ENCODE results near the gene VPS41.

Gene VPS41

DNA sequence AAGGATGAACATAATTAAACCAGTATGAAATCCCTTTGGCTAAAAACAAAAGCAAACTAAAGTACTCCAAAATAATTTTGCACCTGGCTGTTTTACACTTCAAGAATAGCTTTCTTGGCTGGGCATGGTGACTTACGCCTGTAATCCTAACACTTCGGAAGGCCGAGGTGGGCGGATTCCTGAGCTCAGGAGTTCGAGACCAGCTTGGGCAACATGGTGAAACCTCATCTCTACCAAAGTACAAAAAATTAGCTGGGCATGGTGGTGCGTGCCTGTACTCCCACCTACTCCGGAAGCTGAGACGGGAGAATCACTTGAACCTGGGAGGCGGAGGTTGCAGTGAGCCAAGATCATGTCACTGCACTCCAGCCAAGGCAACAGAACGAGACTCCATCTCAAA is 185.7 kb downstream of the VPS41 start:
- no peak for DNase-seq

- DNase-seq = no peak
Measured at GRCh38 chr7:38716397-38716796, 192.6 kb downstream of the VPS41 start.

- DNase-seq = no peak
Measured at GRCh38 chr7:38709123-38709522, 199.9 kb downstream of the VPS41 start.

- no peak for DNase-seq
Measured at GRCh38 chr7:38704751-38705150, 204.2 kb downstream of the VPS41 start.

- DNase-seq = no peak
Measured at GRCh38 chr7:38704041-38704547, 204.9 kb downstream of the VPS41 start.

DNA sequence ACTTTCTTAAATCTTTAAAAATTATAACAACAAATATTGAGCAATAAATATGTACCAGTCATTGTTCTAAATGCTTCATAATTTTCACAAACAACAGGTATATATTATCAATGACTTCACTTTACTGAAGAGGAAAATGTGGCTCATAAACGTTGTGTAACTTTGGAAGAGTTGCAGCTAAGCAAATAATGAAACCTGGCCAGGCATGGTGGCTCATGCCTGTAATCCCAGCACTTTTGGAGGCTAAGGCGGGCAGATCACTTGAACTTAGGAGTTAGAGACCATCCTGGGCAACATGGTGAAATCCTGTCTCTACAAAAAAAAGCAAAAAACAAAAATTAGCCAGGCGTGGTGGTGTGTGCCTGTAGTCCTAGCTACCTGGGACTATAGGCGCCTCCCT is 205.9 kb downstream of the VPS41 start:
- no peak for DNase-seq

GRCh38 chr7:38702002-38702535 is 206.9 kb downstream of the VPS41 start:
- no peak for DNase-seq

- DNase-seq = no peak
Measured at GRCh38 chr7:38700116-38700515, 208.9 kb downstream of the VPS41 start.

GRCh38 chr7:38699471-38699870 is 209.5 kb downstream of the VPS41 start:
- no peak for DNase-seq

DNA sequence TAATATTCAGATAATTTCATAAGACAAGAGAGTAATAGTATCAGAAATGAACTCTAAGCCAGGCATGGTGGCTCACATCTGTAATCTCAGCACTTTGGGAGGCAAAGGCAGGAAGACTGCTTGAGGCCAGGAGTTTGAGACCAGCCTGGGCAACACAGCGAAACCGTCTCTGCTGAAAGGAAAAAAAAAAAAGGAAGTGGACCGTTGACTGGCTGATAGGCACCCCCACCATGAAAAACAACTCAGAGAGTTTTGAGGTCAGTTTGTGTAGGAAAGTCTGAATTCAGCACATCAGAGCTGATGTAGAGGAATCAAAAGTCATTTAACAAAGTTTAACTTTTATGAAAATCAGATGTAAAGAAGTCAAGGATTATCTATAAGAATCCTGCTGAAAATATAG is 214.7 kb downstream of the VPS41 start:
- DNase-seq = no peak

DNA sequence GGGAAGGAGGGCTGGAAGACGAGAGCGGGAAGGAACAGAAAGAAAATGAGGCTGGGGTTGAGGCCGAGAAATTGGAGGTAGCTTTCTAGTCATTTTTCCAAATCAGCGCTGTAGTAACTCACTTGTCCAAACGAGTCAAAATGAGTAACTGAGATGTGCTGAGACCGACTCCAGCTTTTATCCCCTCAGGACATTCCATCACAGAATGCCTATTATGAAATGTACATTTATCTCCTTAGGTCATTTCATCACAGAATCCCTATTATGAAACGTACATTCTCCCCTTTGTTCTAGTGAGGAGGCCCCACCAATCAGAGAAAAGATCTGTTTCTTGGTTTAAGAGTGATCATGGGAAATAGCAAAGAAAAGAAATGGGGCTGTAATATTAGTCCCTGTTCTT is 222.1 kb downstream of the VPS41 start:
- no peak for DNase-seq

GRCh38 chr7:38685851-38686250 is 223.1 kb downstream of the VPS41 start:
- no peak for DNase-seq

- peak; percentile 12 for DNase-seq
Measured at GRCh38 chr7:38682606-38683005, 226.4 kb downstream of the VPS41 start.

GRCh38 chr7:38681882-38682281 is 227.1 kb downstream of the VPS41 start:
- peak; percentile 56 for DNase-seq

DNA sequence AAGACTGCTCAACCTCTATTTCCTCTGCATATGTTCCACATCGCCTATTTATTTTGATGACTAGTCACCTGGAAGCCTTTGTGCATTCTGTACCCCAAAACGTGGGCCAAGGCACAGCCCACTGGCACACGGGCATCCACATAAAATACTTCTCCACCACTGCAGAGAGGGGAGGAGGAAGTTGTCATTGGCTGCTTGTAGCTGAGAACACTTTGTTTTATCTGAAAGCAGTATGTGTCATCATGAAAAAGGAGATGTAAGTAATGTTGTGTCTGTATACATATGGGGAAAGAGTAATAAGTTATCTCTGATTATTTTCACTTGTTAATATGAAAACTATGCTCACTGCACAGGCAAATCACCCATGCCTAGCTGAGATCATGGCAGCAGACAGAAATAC is 229.6 kb downstream of the VPS41 start:
- no peak for DNase-seq

DNA sequence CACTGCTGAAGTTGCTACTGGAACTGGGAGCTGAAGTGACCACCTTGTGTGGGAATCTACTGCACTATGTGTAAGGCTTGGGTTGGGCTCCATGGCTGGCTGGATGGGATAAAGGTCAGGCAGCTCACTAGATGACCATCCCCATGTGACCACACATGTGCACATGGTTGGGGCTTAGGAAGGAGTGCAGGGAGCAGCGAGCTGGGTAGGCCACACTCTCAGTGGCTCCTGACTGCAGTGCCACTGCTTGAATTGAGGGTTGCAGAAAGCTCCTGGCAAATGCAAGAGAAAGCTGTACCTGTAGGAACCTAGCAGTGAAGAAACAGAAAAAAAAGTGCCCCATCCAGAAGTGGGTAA is 230.3 kb downstream of the VPS41 start:
- DNase-seq = no peak

DNA sequence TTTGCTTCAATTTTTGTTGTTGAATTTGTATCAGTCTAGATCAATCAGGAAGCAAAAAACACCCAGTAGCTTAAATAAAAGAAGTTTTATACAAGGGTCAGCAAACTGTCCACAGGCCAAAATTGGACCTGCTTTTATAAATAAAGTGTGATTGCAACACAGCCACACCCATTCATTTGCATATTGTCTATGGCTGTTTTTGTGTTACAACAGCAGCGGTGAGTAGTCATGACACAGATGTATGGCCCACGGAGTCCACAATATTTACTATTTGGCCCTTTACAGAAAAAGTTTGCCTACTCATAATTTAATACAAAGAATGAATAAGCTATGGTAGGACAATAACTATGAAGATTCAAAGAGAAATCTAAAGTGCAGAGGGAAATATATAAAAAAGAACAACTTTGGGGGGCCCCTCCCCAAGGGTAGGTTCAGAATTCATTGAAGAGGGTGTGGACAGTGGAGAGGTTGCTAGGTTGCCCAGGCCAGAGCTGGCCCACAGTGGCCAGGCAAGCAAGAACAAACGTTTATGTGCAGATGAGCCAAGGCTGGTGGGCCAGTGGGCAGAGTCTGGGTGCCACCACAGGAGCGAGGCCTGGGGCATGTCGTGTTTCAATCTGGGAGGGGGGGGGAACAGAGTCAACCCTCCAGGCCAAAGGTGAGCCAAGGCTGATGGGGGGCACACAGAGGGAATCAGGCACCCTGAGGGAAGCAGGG is 230.9 kb downstream of the VPS41 start:
- DNase-seq = no peak

- no peak for DNase-seq
Measured at GRCh38 chr7:38675494-38676106, 233.4 kb downstream of the VPS41 start.

- DNase-seq = no peak
Measured at GRCh38 chr7:38674513-38674912, 234.5 kb downstream of the VPS41 start.

GRCh38 chr7:38673795-38674194 is 235.2 kb downstream of the VPS41 start:
- DNase-seq = no peak
